Inferior parietal cortex (tissue), 1 donor: ENCODE results near the gene KCNQ5.
"Not testable (repeated sequence)": the region's sequence is repeated elsewhere in the genome, so short reads cannot be mapped to it uniquely, and the experiment has no call there.

ENCODE experiments used
- DNase-seq: peaks from one replicate; pipeline ENCODE4 v3.0.0-alpha.2; 2016; ENCODE audit errors: extremely low spot score

Gene KCNQ5

DNA sequence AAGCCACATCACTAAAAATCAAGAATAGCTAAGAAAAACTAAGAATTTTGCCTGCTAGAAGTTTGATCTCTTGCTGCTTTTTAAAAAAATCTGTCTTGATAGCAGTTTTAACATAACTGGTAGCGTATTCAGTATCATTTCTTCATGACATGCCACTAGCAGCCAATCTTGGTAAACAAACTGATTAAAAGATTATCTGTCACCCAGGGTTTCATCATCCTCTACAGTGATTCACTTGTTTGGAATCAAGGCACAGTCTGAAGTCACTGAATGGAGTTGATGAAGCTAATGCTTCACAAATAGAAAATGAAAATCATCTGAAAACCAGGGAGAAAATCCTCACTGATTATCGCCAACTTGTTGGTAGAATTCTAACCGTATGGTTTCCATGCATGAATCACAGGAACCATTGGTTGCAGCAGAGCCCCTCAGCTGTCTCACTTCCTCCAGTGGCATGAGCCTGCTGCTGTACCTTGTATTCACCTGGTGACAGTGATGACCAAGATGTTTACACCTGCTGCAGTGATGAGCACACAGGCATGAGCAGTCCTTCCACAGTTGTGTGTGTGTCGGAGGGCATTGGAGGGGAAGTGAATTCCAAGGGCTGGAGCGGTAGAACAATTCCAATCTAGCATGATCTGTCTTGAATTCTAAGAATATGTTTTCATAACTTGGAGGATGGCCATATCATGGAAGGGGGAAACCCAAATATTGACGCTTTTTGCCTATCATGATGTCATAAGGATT, 328.4 kb downstream of the KCNQ5 start:
- no peak for DNase-seq

DNA sequence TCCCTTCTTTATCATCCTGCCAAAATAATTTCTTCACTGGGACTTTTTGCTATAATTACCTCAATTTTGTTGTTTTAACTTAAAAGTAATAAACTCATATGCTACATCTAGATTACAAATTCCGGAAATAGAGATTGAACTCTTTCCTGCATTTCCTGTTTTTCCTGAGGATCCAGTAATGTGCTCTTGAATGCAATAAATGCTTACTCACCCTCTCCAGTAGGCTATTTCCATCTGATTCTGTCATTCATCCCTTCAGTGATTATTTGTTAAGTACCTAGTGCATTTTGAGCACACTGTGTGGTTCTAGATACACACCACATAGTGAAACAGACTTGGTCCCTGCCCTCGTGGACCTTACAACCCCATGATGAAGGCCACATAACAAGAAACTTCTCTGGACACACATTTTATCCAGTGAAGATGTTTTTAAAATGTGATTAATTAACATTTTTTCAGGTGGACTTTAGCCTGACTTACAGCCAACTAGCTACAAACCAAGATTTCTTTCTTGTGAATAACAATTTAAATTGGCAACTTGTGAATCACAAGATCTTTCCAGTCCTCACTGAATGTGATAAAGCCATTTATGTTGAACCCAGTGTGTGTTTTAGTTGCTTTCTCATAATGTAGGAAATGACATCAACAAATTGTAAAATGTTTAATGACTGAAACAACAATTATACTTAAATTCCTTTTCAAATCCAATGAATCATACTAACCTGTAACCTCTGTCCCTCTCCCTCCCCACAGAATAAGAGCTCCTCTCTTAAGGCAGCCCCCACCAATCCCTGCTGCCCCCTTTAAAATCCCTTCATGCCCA, 331.2 kb downstream of the KCNQ5 start:
- DNase-seq, result no peak

GRCh38 chr6:72953971-72954381, 332.1 kb downstream of the KCNQ5 start:
- no peak for DNase-seq

DNA sequence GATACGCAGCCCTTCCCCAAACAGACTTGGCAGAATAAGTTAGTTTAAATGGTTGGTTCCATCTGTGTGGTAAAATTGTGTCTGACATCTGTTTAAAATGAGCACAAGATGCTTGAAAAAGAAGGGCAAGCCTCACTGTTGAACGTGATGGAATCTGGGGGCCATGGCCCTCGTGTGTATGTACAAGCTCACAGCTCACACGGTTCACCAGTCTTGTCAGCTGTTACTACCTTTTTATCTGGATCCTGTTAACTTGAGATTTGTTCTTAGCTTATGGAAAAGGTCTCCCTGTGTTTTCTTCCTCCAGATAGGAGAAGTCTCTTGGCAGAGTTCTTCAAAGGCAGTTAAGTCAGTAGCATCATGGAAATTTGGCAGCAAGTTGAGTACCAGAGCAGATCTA, 332.9 kb downstream of the KCNQ5 start:
- DNase-seq, result no peak

DNA sequence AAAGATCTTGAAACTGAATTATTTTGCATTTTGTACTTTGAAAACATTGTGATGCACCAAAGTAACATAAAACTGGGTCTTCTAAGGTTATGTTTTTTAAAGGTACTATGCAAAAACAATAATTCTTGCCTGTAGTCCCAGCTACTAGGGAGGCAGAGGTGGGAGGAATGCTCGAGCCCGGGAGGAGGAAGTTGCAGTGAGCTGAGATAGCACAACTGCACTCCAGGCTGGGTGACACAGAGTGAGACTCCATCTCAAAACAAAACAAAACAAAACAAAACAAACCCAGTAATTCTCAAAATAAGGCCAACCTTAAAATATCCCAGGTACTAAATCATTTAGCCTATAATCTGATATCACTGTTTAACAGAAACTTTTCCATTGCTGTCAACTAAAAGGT, 333.8 kb downstream of the KCNQ5 start:
- no peak for DNase-seq

GRCh38 chr6:72956272-72956671, 334.4 kb downstream of the KCNQ5 start:
- no peak for DNase-seq

- no peak for DNase-seq
Observed at GRCh38 chr6:72959821-72960220, 338.0 kb downstream of the KCNQ5 start.

DNA sequence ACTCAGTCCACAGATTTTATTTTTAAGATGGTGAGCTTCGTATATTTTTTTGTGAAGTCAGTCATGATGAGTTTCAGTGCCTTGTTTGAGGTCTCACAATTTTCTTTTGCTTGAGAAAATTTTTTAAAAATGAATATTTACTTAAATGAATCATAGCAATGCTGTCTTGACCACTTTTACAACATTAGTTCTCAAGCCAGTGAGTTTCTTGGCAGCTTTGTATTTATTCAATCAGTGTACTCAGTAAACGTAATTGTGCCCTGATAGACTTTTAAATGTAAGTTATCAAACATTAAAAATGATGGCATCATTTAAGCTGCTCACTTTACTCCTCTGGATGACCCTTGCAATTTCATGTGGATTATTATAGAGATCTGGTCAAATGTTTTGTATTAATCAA, 342.1 kb downstream of the KCNQ5 start:
- DNase-seq, result no peak

GRCh38 chr6:72966628-72967280, 344.9 kb downstream of the KCNQ5 start:
- no peak for DNase-seq

GRCh38 chr6:72967329-72967728, 345.5 kb downstream of the KCNQ5 start:
- no peak for DNase-seq

- DNase-seq, result no peak
Observed at GRCh38 chr6:72968704-72969103, 346.8 kb downstream of the KCNQ5 start.

GRCh38 chr6:72969666-72970065, 347.8 kb downstream of the KCNQ5 start:
- DNase-seq, result no peak

DNA sequence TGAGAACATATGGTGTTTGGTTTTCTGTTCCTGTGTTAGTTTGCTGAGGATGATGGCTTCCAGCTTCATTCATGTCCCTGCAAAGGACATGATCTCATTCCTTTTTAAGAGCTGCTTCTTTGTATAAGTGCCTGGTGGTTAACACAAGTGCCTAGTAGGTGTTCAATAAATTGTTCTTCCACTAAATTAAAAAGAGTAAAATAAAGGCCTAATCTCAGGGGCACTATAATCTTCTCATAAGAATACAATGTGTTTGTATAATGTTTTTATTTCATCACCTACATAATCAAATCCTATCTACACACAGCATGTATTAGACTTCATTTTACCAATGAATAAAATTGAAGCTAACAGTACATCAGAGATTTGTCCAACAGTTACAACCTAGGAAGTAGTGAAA, 350.7 kb downstream of the KCNQ5 start:
- no peak for DNase-seq

DNA sequence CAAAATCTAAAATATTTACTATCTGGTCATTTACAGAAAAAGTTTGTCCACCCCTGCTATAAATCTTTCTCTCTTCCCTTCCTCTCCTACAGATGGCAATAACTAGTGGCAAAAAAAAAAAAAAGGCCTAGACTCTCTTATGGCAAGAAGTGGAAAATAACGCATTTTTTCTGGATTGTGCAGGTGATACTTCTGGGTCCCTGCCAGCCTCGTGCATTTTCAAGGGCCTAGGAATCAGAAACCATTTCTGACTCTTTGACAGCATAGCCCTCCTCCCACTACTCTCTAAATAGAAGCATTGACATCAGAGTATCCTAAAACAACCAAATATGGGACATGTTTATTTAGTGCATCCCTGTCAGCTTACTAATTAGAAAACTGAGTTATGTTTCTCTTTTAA, 352.4 kb downstream of the KCNQ5 start:
- DNase-seq, result no peak

- no peak for DNase-seq
Observed at GRCh38 chr6:72975352-72975752, 353.5 kb downstream of the KCNQ5 start.

GRCh38 chr6:72976484-72976883, 354.6 kb downstream of the KCNQ5 start:
- DNase-seq, result no peak

DNA sequence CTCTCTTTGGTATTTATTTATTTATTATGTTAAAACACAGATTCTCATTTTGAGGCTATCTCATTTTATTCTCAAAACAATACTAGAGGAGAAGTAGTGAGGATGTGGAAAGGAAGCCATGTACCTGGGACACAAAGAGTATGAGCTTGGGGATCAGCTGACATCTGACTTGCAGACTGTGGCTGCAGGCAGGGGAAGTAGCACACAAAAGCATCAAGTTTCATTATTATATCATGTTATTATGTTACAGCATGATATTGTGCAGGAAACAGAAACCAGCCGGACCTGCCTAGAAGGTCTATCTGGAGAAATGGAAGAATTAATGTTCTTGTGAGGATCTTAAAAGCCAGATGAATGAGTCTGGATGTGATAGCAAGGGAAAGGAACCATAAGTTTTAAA, 355.2 kb downstream of the KCNQ5 start:
- DNase-seq, result no peak

DNA sequence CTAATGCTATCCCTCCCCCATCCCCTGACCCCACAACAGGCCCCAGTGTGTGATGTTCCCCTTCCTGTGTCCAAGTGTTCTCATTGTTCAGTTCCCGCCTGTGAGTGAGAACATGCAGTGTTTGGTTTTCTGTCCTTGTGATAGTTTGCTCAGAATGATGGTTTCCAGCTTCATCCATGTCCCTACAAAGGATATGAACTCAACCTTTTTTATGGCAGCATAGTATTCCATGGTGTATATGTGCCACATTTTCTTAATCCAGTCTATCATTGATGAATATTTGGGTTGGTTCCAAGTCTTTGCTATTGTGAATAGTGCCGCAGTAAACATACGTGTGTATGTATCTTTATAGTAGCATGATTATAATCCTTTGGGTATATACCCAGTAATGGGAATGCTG, 356.9 kb downstream of the KCNQ5 start:
- not testable (repeated sequence) for DNase-seq

- DNase-seq, result not testable (repeated sequence)
Observed at GRCh38 chr6:72984189-72984831, 362.4 kb downstream of the KCNQ5 start.

DNA sequence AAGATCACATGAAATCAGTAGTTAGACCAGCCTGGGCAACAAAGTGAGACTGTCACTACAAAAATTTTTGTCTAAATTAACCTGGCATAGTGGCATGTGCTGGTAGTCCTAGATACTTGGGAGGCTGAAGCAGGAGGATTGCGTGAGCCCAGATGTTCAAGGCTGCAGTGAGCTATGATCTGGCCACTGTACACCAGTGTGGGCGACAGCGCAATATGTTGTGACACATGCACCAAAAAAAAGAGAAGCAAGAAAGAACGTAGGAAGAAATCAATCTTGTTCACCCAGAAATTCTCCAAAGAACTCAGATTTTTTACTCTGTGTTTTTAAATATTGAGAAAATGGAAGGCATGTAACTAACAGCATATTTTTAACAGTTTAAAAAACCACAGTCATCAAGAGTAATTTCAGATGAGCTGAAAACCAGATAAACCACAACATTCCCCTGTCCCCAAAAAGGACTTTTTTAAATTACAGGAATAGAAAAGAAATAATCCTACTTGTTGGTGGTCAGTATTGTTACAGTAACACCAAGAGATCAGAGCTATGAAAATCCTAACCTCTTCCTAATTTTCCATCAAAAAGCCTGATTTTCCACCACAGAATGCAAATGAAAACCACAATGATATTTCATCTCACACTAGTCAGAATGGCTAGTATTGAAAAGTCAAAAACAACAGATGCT, 363.3 kb downstream of the KCNQ5 start:
- no peak for DNase-seq

DNA sequence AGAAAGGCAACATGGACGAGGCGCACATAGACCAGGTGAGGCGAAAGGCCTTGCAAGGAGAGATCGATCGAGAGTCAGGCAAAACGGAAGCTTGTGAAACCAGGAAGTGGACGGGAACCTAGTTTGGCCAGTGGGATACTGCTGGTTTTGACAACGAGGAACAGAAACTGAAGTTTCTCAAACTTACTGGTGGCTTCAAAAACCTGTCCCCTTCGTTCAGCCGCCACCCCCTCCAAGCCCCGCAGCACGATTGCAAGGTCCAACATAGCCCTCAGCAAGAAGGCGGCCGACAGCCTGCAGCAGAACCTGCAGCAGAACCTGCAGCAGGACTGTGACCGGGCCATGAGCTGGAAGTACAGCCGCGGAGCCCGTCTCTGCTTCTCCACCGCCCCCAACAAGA, 365.4 kb downstream of the KCNQ5 start:
- no peak for DNase-seq

DNA sequence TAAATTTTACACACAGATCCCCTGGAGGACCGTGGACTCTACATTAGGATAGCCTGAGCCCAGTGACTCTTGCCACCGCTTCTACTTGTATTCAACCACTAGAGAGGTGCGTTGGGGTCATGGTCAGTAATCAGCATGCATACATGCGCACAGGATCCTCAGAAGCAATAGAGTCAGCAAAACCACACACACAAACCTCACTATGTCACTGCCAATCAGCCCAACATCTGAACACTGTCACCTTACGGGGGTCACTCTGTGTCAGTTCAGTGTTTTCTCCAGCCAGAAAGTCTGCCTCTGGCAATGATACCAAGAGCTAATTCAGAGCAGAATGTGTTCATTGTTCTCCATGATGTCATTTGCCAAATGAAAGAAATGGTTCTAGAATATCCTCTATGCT, 378.1 kb downstream of the KCNQ5 start:
- DNase-seq, result peak; percentile 49
